Panc1 (cell line): ENCODE measurements around the gene OR10J1. TPM values are rescaled to one million over a fixed set of nuclear protein-coding genes. Genes with fewer than 3 reads are reported as not detected.
"Not testable (repeated sequence)": the region's sequence is repeated elsewhere in the genome, so short reads cannot be mapped to it uniquely, and the experiment has no call there.

Experiments used
- ATAC-seq: fragments of 200-7000 bp; cut with Tn5 transposase; 2 replicates; pipeline ENCODE4 v1.9.1; 2020; ENCODE audit warnings: mild to moderate bottlenecking, moderate library complexity
- BruUV-seq: library from RNA; stranded (reverse); fragments of 400-500 nt; replicated peaks from 2 replicates; lab custom pipeline; 2021; lab: Mats Ljungman, UMichigan
- CTCF ChIA-PET: fragments of 300-600 bp; sonication (Branson Sonifier 250); formaldehyde crosslinking; loops from one replicate; lab custom pipeline; 2022; ENCODE audit warnings: antibody characterized with exemption; lab: Charles Lee
- POLR2A ChIA-PET: fragments of 300-600 bp; sonication (Branson Sonifier 250); formaldehyde crosslinking; loops from one replicate; lab custom pipeline; 2022; ENCODE audit warnings: antibody characterized with exemption; lab: Charles Lee
- DNase-seq: peaks from one replicate; pipeline ENCODE4 v3.0.0-alpha.2; 2010; ENCODE audit warnings: low read depth, low spot score
- H3K27ac ChIP-seq: 2 replicates; pipeline ENCODE4 v1.5.1; 2011; ENCODE audit warnings: mild to moderate bottlenecking, low read length, inconsistent platforms
- H3K27me3 ChIP-seq: fragments of 200-500 bp; sonication (Bioruptor generic); 2 replicates; pipeline ENCODE4 v1.6.0; 2014; ENCODE audit warnings: low read length, inconsistent platforms; ENCODE audit not compliant: control insufficient read depth, insufficient read depth
- H3K36me3 ChIP-seq: fragments of 200-500 bp; sonication (Bioruptor generic); 2 replicates; pipeline ENCODE4 v1.5.1; 2014; ENCODE audit warnings: inconsistent platforms, mild to moderate bottlenecking, low read length, moderate library complexity; ENCODE audit not compliant: control insufficient read depth, insufficient read depth
- H3K4me1 ChIP-seq: 2 replicates; pipeline ENCODE4 v1.5.1; 2011; ENCODE audit warnings: inconsistent platforms, mild to moderate bottlenecking, low read length, moderate library complexity; ENCODE audit not compliant: control insufficient read depth, insufficient read depth
- H3K4me3 ChIP-seq, 2 experiments: 2 replicates each; pipeline ENCODE4 v1.5.1; 2011 to 2012; ENCODE audit warnings: low read depth in 2 of 2, low read length in 2 of 2, mild to moderate bottlenecking in 2 of 2, inconsistent platforms in 1 of 2, moderate library complexity in 1 of 2
- H3K9me3 ChIP-seq: fragments of 200-500 bp; sonication (Bioruptor generic); 2 replicates; pipeline ENCODE4 v1.5.1; 2014; ENCODE audit warnings: low read depth, mild to moderate bottlenecking, inconsistent platforms, low read length, moderate library complexity; ENCODE audit not compliant: control insufficient read depth, insufficient read depth
- POLR2AphosphoS5 ChIP-seq: IDR thresholded peaks from 2 replicates; pipeline ENCODE4 v1.6.1; 2012; ENCODE audit warnings: mild to moderate bottlenecking, low read depth, low read length, moderate library complexity
- SIN3A ChIP-seq: IDR thresholded peaks from 2 replicates; pipeline ENCODE4 v1.6.1; 2012; ENCODE audit warnings: low read depth, mild to moderate bottlenecking, low read length, moderate library complexity, borderline replicate concordance; ENCODE audit not compliant: insufficient read depth
- TCF7L2 ChIP-seq: IDR thresholded peaks from 2 replicates; pipeline ENCODE4 v1.6.1; 2011; ENCODE audit warnings: mild to moderate bottlenecking, low read depth, low read length, inconsistent platforms
- in situ Hi-C: cut with HindIII; loops from 2 replicates; pipeline ENCODE4 v1.10.0; 2016; ENCODE audit warnings: low sequenced_read_pairs, low pct_unique_long_range_greater_than_20kb
- intact Hi-C: fragments of 100-400 bp; cut with micrococcal nuclease; formaldehyde crosslinking; loops from one replicate; pipeline ENCODE4 v1.10.0; 2022; ENCODE audit not compliant: unreplicated experiment
- total RNA-seq: library from RNA; stranded (reverse); gene quantifications from one replicate; pipeline ENCODE4 v1.2.1, GENCODE V29; 2021; ENCODE audit not compliant: unreplicated experiment
- TF ChIP-seq, protein P1 (sequence below), 2 experiments: IDR thresholded peaks; 2 replicates each; pipeline ENCODE4 v1.6.1; 2011 to 2012; ENCODE audit warnings: low read depth in 2 of 2, control low read depth in 1 of 2, low read length in 1 of 2, mild to moderate bottlenecking in 1 of 2, moderate library complexity in 1 of 2; ENCODE audit not compliant: insufficient read depth in 1 of 2
- TF ChIP-seq, protein P2 (sequence below): fragments of 450-650 bp; IDR thresholded peaks from 2 replicates; pipeline ENCODE4 v1.5.1; 2017; ENCODE audit warnings: mild to moderate bottlenecking

OR10J1 gene
- total RNA-seq, 1 experiment from 2014 or later = not detected

DNA sequence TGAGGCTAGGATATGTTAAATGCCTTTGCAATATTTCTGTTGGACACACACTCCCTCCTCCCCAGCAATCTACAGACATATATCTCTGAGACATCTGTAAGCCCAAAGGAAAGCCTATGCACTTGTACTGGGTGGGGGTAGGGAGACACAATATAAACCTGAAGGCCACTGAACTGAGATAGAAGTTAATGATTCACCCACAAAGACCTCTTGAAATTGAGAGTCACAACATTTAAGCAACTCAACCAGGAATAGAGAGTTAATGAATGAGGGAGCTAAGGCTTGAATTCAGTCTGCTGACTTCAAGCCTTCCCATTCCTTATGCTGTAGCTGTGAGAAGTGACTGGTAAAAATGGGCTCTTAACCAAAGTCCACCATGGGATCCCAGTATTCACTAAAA is 5.0 kb downstream of the OR10J1 start:
- CTCF ChIA-PET = no interaction called here
- no TSS peak for BruUV-seq

DNA sequence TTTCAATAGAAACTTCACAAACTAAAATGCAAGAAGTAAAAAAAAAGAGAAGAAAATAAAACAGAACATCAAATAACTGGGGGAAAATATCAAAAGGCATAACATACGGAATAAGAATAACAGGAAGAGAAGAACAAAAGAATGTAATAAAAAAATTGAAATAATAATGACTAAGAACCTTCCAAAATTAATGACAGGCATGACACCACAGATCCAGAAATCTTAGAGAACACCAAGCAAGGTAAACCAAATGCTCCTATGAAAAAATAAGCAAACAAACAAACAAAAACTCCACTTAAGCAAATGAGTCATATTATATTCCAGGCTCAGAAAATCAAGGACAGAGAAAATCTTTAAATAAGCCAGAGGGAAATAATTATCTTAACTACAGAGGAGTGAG is 8.7 kb downstream of the OR10J1 start:
- H3K9me3 ChIP-seq = 0 out of 2 replicates have a peak, but pooled peaks cover 5% of the 10 kb centered on the region
- H3K27me3 ChIP-seq = no peaks in the 10 kb centered on the region
- intact Hi-C loops (no loop called here), in situ Hi-C loops (no loop called here)
- ChIA-PET CTCF (no interaction called here), POLR2A (no interaction called here)
- no TSS peak for BruUV-seq
- H3K4me3 ChIP-seq = no peak overlapping the region
- no peak overlapping the region for H3K27ac ChIP-seq
- no peaks in the 10 kb centered on the region for H3K36me3 ChIP-seq
- no peaks in the 10 kb centered on the region for H3K4me1 ChIP-seq
- TF ChIP-seq, protein P1, sequence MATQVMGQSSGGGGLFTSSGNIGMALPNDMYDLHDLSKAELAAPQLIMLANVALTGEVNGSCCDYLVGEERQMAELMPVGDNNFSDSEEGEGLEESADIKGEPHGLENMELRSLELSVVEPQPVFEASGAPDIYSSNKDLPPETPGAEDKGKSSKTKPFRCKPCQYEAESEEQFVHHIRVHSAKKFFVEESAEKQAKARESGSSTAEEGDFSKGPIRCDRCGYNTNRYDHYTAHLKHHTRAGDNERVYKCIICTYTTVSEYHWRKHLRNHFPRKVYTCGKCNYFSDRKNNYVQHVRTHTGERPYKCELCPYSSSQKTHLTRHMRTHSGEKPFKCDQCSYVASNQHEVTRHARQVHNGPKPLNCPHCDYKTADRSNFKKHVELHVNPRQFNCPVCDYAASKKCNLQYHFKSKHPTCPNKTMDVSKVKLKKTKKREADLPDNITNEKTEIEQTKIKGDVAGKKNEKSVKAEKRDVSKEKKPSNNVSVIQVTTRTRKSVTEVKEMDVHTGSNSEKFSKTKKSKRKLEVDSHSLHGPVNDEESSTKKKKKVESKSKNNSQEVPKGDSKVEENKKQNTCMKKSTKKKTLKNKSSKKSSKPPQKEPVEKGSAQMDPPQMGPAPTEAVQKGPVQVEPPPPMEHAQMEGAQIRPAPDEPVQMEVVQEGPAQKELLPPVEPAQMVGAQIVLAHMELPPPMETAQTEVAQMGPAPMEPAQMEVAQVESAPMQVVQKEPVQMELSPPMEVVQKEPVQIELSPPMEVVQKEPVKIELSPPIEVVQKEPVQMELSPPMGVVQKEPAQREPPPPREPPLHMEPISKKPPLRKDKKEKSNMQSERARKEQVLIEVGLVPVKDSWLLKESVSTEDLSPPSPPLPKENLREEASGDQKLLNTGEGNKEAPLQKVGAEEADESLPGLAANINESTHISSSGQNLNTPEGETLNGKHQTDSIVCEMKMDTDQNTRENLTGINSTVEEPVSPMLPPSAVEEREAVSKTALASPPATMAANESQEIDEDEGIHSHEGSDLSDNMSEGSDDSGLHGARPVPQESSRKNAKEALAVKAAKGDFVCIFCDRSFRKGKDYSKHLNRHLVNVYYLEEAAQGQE (IDR thresholded peaks at IDR 0.05; ENCODE audit: insufficient read depth in 1 of 2, low read depth in 2 of 2, low read length in 1 of 2) = no peak
- TF ChIP-seq SIN3A = no peak
- TF ChIP-seq, protein P2, sequence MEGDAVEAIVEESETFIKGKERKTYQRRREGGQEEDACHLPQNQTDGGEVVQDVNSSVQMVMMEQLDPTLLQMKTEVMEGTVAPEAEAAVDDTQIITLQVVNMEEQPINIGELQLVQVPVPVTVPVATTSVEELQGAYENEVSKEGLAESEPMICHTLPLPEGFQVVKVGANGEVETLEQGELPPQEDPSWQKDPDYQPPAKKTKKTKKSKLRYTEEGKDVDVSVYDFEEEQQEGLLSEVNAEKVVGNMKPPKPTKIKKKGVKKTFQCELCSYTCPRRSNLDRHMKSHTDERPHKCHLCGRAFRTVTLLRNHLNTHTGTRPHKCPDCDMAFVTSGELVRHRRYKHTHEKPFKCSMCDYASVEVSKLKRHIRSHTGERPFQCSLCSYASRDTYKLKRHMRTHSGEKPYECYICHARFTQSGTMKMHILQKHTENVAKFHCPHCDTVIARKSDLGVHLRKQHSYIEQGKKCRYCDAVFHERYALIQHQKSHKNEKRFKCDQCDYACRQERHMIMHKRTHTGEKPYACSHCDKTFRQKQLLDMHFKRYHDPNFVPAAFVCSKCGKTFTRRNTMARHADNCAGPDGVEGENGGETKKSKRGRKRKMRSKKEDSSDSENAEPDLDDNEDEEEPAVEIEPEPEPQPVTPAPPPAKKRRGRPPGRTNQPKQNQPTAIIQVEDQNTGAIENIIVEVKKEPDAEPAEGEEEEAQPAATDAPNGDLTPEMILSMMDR = no peak
- no peak for TF ChIP-seq POLR2AphosphoS5
- no peak for TF ChIP-seq TCF7L2
- DNase-seq (no peak), ATAC-seq (no peak)

More for the DNA sequence above, 5.0 kb downstream of the OR10J1 start:
- Histone ChIP-seq H3K27ac (no peak overlapping the region), H3K4me3 (no peak overlapping the region), H3K4me1 (no peaks in the 10 kb centered on the region), H3K9me3 (no peaks in the 10 kb centered on the region), H3K27me3 (no peaks in the 10 kb centered on the region), H3K36me3 (no peaks in the 10 kb centered on the region)
- in situ Hi-C loops (no loop called here), intact Hi-C loops (no loop called here)
- ATAC-seq (no peak), DNase-seq (no peak)
- TF ChIP-seq, protein P2 = no peak
- TF ChIP-seq SIN3A (no peak), TCF7L2 (no peak), POLR2AphosphoS5 (no peak)
- TF ChIP-seq, protein P1 (IDR thresholded peaks at IDR 0.05; ENCODE audit: insufficient read depth in 1 of 2, low read depth in 2 of 2, low read length in 1 of 2) = no peak
- POLR2A ChIA-PET = interaction anchor here (0.6 kb wide), 1 partner anchor 233 kb away, joined by 3 read pairs; no protein-coding TSS in a partner anchor

DNA sequence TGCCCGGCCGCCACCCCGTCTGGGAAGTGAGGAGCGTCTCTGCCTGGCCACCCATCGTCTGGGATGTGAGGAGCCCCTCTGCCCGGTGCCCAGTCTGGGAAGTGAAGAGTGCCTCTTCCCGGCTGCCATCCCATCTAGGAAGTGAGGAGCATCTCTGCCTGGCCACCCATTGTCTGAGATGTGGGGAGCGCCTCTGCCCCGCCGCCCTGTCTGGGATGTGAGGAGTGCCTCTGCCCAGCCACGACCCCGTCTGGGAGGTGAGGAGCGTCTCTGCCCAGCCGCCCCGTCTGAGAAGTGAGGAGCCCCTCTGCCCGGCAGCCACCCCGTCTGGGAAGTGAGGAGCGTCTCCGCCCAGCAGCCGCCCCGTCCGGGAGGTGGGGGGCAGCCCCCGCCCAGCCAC is 10.1 kb downstream of the OR10J1 start:
- DNase-seq, intact Hi-C loops, in situ Hi-C loops, H3K27ac ChIP-seq, CTCF ChIA-PET, H3K27me3 ChIP-seq, ATAC-seq, H3K4me1 ChIP-seq, BruUV-seq, POLR2A ChIA-PET, H3K9me3 ChIP-seq, H3K4me3 ChIP-seq, H3K36me3 ChIP-seq: not testable (repeated sequence)
